Cardiac fibroblast (primary cell): Measurements from ENCODE around the gene DHRS1.

Experiments
- DNase-seq, 2 donors: peaks; one replicate each; pipeline versions ENCODE4 v3.0.0 to v3.0.0-alpha.2; 2010; ENCODE audit warnings: low read depth in 2 of 2
- H3K4me3 ChIP-seq, 2 donors: replicated peaks in 1 of 2; 1 replicate in 1 of 2; 2 replicates in 1 of 2; pipeline ENCODE4 v1.5.1; 2011; ENCODE audit warnings: low read depth in 2 of 2, low read length in 2 of 2, mild to moderate bottlenecking in 2 of 2, moderate library complexity in 1 of 2
- CTCF ChIP-seq: IDR thresholded peaks from one replicate; pipeline ENCODE4 v1.5.1; 2011; ENCODE audit warnings: low read depth, mild to moderate bottlenecking, low read length, inconsistent platforms

DHRS1 gene

GRCh38 chr14:24299255-24300191, at the start of gene DHRS1, which contains the start of gene NOP9:
DHRS1 (minus strand) TSS chr14:24299780; CDS start chr14:24299106, 674 bp downstream.
NOP9 (plus strand) TSS chr14:24299850; CDS start chr14:24299955, 105 bp downstream.
- DNase-seq: peak; percentile 87 to 91
- H3K4me3 ChIP-seq: peak within 1 kb of the TSS; percentile 63 to 100
- TF ChIP-seq CTCF: no peak

- no peak overlapping the region for H3K4me3 ChIP-seq
- DNase-seq: no peak
- TF ChIP-seq CTCF: no peak
These were observed 48.6 kb upstream of the DHRS1 start for GRCh38 chr14:24348186-24348585.

GRCh38 chr14:24347134-24347533, 47.6 kb upstream of the DHRS1 start:
- H3K4me3 ChIP-seq: no peak overlapping the region
- TF ChIP-seq CTCF: no peak
- no peak for DNase-seq

- no peak for TF ChIP-seq CTCF
These were observed 44.4 kb upstream of the DHRS1 start for GRCh38 chr14:24343795-24344660.

GRCh38 chr14:24342889-24343288, 43.3 kb upstream of the DHRS1 start:
- no peak overlapping the region for H3K4me3 ChIP-seq
- DNase-seq: no peak
- TF ChIP-seq CTCF: no peak

More at GRCh38 chr14:24343795-24344660, 44.4 kb upstream of the DHRS1 start:
- no peak overlapping the region for H3K4me3 ChIP-seq
- DNase-seq: no peak

- H3K4me3 ChIP-seq: no peak overlapping the region
- no peak for TF ChIP-seq CTCF
- DNase-seq: no peak
These were observed 41.0 kb upstream of the DHRS1 start for GRCh38 chr14:24340606-24341005.
